GM18499 (cell line): ENCODE data around the gene STXBP4.

ENCODE experiments used
- ATAC-seq: cut with Tn5 transposase; IDR thresholded peaks from one replicate; pipeline ENCODE4 v1.9.1; 2021; ENCODE audit warnings: moderate number of reproducible peaks; ENCODE audit not compliant: insufficient read depth, unreplicated experiment

The STXBP4 gene

GRCh38 chr17:54969658-54970572, 1.4 kb downstream of the STXBP4 start:
- ATAC-seq: no peak

- ATAC-seq: no peak
Observed at GRCh38 chr17:54971147-54971546, 2.6 kb downstream of the STXBP4 start.

- no peak for ATAC-seq
Observed at GRCh38 chr17:54971901-54972300, 3.3 kb downstream of the STXBP4 start.

- no peak for ATAC-seq
Observed at GRCh38 chr17:54972406-54973138, 4.0 kb downstream of the STXBP4 start.

GRCh38 chr17:54974759-54975158, 6.2 kb downstream of the STXBP4 start:
- no peak for ATAC-seq

- ATAC-seq: no peak
Observed at GRCh38 chr17:54976316-54976715, 7.8 kb downstream of the STXBP4 start.

- no peak for ATAC-seq
Observed at GRCh38 chr17:54977744-54978143, 9.2 kb downstream of the STXBP4 start.

GRCh38 chr17:54979657-54980056, 11.1 kb downstream of the STXBP4 start:
- ATAC-seq: no peak

- no peak for ATAC-seq
Observed at GRCh38 chr17:54980375-54980774, 11.8 kb downstream of the STXBP4 start.

- ATAC-seq: no peak
Observed at GRCh38 chr17:54982399-54982798, 13.8 kb downstream of the STXBP4 start.

GRCh38 chr17:54983260-54983659, 14.7 kb downstream of the STXBP4 start:
- no peak for ATAC-seq

- no peak for ATAC-seq
Observed at GRCh38 chr17:54985476-54985875, 16.9 kb downstream of the STXBP4 start.

- no peak for ATAC-seq
Observed at GRCh38 chr17:54990118-54990517, 21.6 kb downstream of the STXBP4 start.

- no peak for ATAC-seq
Observed at GRCh38 chr17:54991567-54991966, 23.0 kb downstream of the STXBP4 start.

- no peak for ATAC-seq
Observed at GRCh38 chr17:54992797-54993639, 24.5 kb downstream of the STXBP4 start.

- ATAC-seq: no peak
Observed at GRCh38 chr17:54996441-54996840, 27.9 kb downstream of the STXBP4 start.

- no peak for ATAC-seq
Observed at GRCh38 chr17:55002458-55002857, 33.9 kb downstream of the STXBP4 start.

GRCh38 chr17:55004484-55004883, 35.9 kb downstream of the STXBP4 start:
- ATAC-seq: no peak

GRCh38 chr17:55005520-55005919, 37.0 kb downstream of the STXBP4 start:
- ATAC-seq: no peak

- no peak for ATAC-seq
Observed at GRCh38 chr17:55023626-55024025, 55.1 kb downstream of the STXBP4 start.

GRCh38 chr17:55037828-55038227, 69.3 kb downstream of the STXBP4 start:
- peak; percentile 91 for ATAC-seq
